SKM-1 treated with dmso at 0.1 percent for 144 hours (cell line): ENCODE measurements around the gene AUTS2.

Experiments used
- DNase-seq: peaks from one replicate; lab custom pipeline; 2025; ENCODE audit not compliant: unreplicated experiment; lab: John Stamatoyannopoulos, UW

The AUTS2 gene

DNA sequence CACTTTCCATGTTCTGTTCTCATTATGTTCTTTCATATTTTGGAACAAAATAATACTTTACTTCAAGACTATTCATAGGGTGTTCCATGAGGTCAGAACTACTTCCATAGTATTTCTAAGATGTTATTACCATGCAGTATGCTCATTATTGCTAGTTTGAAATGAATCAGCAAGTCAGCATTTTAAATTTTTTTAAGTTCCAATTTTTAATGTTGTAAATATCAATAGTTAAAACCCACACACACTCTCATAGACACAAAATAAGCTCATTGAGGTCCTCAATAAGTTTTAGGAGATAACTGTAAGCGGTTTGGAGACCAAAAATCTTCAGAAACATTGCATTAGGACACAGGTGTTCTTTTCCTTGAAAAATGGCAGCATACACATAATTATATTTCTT lies 550.7 kb downstream of the AUTS2 start:
- no peak for DNase-seq

- DNase-seq, result no peak
These were observed 554.0 kb downstream of the AUTS2 start for GRCh38 chr7:70152313-70152712.

DNA sequence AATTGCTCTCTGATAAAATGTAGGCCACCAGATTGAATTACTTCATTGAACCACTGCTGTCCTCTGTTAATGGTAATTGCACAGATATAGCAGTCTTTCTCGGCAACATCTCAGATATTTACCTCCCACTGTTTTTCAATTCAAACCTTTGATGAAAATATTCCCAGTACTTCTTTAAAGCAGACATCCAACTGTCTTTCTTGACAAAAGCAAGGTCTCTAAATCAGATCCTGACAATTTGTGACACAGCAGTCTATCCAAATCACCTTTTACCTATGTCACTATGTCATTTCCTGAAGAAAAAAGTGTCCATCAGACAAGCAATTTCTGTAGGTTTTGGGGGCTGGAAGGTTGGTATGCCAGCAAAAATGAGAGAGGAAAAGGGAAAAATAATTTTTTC lies 555.7 kb downstream of the AUTS2 start:
- no peak for DNase-seq

DNA sequence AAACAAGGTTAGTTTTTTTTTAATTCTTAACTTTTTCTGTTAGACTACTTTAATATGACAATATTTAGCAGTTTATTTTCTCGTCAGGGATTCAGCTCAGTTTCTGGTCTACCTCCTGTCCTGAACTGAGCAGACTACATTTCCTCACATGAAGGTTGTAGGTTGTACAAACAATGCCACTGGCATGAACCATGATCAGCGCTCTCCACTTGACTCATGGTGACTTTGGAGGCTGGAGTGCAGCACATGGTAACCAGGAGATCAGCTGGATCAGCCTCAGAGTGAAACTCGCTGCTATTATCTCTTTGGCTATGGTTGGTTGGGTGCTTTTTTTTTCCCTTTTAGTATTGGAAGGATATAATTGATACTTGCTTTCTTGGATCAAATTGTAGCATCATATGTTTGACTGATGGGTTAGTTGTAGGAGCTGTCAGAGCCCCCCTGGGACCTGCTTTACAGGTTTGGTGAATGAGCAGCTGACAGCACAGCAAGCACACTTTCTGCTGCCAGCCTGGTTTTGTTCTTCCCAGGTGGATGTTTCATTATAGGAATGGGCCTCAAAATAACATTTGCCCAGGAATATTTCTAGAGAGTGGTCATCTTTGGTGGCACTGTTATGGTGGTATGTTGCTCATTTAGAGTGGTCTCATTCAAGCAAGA lies 556.4 kb downstream of the AUTS2 start:
- DNase-seq, result no peak

DNA sequence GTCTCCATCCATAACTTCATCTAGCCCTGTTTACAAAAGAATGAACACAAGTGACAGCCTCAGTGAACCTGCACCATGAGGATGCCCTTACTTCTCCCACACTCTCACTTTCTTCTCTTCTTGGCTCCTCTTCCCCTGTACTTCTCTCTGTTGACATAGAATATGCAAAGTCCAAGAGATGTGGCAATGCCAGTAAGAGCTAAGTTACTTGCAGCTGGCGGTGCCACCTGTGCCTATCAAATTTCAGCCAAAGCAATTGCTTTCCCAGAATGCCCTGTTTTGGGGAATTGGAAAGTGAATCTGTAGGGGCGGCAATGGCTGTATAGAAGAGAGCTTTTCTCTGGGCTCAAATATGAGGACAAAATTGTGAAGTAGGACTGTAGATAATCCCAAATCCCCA lies 557.8 kb downstream of the AUTS2 start:
- no peak for DNase-seq

- no peak for DNase-seq
These were observed 560.8 kb downstream of the AUTS2 start for GRCh38 chr7:70159121-70159520.

- DNase-seq, result no peak
These were observed 567.3 kb downstream of the AUTS2 start for GRCh38 chr7:70165477-70166170.

DNA sequence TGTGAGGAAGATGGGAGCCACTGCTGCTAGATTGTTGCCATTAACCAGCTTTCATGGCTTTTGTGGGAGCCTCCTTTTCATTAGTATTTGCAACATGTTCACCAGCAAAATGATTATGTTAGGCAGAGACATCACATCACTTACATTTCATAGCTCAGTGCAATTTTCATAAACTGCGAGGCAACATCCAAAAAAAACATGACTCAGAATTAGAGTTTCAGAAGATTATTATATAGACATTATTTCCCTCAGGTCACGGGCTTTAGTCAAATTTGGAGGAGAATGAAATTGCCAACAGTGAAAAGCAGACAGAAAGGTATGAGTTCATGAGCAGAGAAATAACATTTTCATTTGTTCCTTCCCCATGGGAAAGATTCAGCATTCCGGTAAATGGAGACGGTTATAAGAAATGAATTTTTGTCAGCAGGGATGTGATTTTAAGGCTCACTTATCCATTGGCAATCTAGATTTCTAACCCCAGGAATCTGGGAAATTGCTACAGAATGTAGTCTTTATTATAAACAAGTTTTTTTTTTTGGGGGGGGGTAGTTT lies 573.2 kb downstream of the AUTS2 start:
- no peak for DNase-seq

DNA sequence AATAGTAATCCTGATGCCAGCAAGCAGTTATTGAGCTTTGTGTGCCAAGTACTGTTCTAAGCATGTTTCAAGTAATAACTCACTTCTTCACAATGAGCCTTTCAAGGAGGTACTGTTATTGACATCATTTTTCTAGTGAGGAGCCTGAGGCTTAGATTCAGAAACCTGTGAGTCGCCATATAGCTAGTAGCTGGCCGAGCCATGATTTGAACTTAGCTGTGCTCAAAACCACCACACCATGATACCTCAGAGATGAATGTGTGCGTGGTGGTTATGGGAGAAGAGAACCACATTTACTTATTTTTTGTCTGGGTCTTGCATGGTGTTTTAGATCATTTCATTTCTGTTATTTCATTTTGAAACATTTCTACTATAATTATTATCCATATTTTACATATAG lies 578.9 kb downstream of the AUTS2 start:
- DNase-seq, result no peak

GRCh38 chr7:70178211-70178610 lies 579.9 kb downstream of the AUTS2 start:
- no peak for DNase-seq

DNA sequence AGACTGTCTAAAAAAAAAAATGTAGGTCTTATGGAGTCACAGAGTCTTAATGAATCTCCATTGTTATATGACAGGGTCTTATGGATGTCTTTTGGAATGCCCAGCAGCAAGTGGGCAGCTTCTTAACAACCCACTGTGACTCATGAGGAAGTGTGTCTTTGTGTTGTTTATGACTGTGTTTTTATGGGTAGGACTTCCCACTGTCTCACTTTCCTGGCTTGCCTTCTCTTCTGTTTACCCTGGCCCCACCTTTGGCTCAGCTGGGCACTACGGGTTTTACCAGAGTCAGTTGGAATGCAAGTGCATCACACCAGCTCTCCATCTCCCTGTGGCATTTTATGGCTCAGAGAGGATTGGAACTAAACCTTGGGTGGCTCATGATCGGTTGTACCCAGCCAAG lies 580.5 kb downstream of the AUTS2 start:
- no peak for DNase-seq

- DNase-seq, result no peak
These were observed 584.2 kb downstream of the AUTS2 start for GRCh38 chr7:70182521-70182920.

DNA sequence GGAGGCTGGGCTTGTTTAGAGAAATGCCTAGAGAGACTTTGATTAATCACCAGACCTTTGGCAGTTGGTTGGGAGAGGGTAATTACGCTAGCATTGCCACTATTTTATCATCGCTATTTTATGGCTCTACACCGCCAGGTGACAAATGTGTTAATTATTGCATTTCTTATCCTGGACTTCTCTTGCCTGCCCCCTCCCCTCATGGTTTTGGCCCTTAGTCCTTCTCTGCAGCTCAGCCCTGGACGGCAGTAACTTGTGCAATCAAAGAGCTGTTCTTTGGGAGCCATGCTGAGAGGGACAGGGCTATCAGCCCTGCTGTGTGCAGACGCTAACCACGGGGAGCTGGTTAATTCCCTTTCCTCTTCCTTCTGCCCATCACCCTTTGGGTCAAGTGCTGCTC lies 585.0 kb downstream of the AUTS2 start:
- DNase-seq, result no peak

GRCh38 chr7:70188901-70189650 lies 590.8 kb downstream of the AUTS2 start:
- DNase-seq, result no peak

DNA sequence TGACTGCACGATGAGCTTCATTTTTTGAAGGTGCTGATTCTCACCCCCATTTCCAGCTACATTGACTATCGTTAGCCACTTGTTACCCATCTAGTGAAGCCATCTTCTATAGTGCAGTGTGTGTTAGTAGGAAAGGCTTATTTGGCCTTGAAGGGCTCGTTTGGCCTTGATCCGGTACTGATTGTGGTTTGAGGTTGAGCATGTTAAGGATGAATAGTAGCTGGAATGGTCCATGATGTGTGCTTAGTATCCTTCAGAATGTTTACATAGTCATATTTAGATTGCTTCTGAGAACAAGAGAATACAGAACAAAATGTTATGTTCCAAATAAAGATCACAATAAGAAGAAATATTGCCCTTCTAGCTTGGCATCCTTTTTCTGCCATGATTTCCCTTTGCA lies 591.5 kb downstream of the AUTS2 start:
- DNase-seq, result no peak

- no peak for DNase-seq
These were observed 592.0 kb downstream of the AUTS2 start for GRCh38 chr7:70190281-70190680.

GRCh38 chr7:70193514-70193913 lies 595.2 kb downstream of the AUTS2 start:
- no peak for DNase-seq

DNA sequence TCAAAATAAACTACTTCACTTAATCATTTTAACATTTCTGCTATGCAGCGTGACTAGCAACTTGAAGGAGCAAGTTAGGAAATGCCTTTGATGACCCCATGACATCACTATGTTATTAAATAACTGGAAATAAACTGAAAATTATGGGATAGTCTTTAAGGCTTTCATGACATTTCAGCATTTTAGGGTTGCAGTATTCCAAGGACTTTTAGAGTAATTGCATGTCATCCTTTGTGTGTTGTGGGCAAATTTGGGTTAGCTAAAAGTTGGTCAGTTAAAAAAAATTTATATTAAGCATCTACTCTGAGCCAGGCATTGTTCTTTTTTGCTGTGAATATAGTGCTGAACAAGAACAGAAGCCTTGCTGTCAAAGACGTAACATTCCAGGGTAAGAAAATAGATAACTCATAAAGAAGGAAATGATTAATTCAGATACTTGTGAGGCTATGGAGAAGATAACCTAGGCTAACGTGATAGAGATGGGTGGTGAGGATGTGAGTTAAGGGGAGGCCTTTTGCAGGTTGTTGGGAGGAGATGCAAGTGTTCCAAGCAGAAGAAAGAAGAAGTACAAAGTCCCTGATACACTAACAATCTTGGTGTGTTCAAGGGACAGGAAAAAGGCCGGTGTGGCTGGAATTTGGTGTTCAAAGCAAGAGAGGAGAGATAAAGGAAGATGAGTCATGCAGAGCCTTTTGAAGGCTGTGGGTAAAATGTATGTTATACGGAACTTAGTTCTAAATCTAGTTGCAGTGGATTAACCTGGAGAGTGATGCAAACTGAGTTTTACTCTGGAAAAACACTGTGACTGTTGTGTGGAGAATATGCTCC lies 610.2 kb downstream of the AUTS2 start:
- no peak for DNase-seq

GRCh38 chr7:70210200-70210935 lies 612.1 kb downstream of the AUTS2 start:
- DNase-seq, result no peak

- DNase-seq, result no peak
These were observed 612.6 kb downstream of the AUTS2 start for GRCh38 chr7:70210936-70211310.
